Neutrophil (primary cell): ENCODE results near the gene RIN1.
A peak's percentile ranks its signal among the peaks of the same experiment; 100 is the strongest.
"Not testable (repeated sequence)": the region's sequence is repeated elsewhere in the genome, so short reads cannot be mapped to it uniquely, and the experiment has no call there.

ENCODE experiments used
- H3K27ac ChIP-seq: fragments of 200-600 bp; sonication (generic); 2 replicates; pipeline ENCODE4 v1.5.1; 2016; ENCODE audit warnings: mild to moderate bottlenecking, moderate library complexity
- H3K27me3 ChIP-seq: fragments of 200-600 bp; sonication (generic); 2 replicates; pipeline ENCODE4 v1.6.0; 2016; ENCODE audit warnings: mild to moderate bottlenecking
- H3K36me3 ChIP-seq: fragments of 200-600 bp; sonication (generic); 2 replicates; pipeline ENCODE4 v1.5.1; 2017
- H3K4me1 ChIP-seq, 2 experiments: fragments of 200-600 bp in 1 of 2; sonication (generic) in 1 of 2; 1 replicate in 1 of 2; 2 replicates in 1 of 2; pipeline versions ENCODE4 v1.5.1 to v1.6.1; 2013 to 2016; ENCODE audit warnings: low read depth in 1 of 2, low read length in 1 of 2, mild to moderate bottlenecking in 1 of 2, moderate library complexity in 1 of 2; ENCODE audit not compliant: control insufficient read depth in 1 of 2, insufficient read depth in 1 of 2
- H3K4me3 ChIP-seq, 2 experiments: fragments of 200-600 bp in 1 of 2; sonication (generic) in 1 of 2; 1 replicate in 1 of 2; 2 replicates in 1 of 2; pipeline ENCODE4 v1.5.1; 2013 to 2016; ENCODE audit warnings: low read depth in 1 of 2, low read length in 1 of 2, mild to moderate bottlenecking in 1 of 2, moderate library complexity in 1 of 2
- H3K9me3 ChIP-seq: fragments of 200-600 bp; sonication (generic); 2 replicates; pipeline ENCODE4 v1.5.1; 2016
- CTCF ChIP-seq: fragments of 200-600 bp; sonication (generic); IDR thresholded peaks from 2 replicates; pipeline ENCODE4 v1.5.1; 2016; ENCODE audit warnings: antibody characterized with exemption

Gene RIN1

DNA sequence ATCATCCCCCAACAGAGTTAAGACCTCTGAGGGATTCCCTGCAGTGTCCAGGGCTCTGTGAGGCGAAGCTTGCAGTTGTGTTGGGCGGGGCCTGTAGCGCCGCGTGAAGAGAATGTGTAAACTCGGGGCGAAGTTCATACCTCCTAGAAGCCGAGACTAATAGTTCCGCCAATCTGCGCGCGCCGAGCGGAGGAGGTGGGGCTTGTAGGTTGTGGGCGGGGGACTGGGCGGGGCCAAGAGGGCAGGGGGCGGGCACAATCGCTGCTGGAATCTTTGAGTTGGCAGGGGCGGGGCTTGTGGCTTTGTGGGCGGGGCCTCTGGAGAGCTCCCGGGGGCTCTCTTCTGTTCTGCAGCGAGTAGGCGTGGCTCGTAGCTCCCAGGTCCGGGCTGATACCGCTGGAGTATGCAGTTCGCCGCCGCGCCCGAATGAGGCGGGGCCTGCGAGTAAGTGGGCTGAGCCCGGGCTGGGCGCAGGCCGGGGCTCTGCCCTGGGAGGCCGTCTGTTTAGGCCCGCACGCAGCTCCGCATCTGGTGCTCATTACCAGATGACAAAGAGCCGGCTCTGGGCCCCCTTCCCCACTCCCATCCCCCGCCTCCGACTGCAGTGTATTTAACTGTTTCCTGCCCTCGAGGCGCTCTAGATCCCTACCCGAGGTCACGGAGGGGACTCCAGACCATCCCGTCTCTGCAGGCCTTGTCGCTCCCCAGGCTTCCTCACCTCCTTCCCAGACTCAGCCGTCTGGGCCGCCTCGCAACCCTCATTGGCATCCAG is 23.5 kb downstream of the RIN1 start:
- Histone ChIP-seq H3K4me3 (peak overlapping the region; percentile 76 to 83), H3K27ac (peak overlapping the region; percentile 74), H3K27me3 (peaks cover 82% of the 10 kb centered on the region), H3K4me1 (peaks cover 22 to 26% of the 10 kb centered on the region in 2 experiments), H3K36me3 (no peaks in the 10 kb centered on the region), H3K9me3 (no peaks in the 10 kb centered on the region)
- TF ChIP-seq CTCF: no peak

DNA sequence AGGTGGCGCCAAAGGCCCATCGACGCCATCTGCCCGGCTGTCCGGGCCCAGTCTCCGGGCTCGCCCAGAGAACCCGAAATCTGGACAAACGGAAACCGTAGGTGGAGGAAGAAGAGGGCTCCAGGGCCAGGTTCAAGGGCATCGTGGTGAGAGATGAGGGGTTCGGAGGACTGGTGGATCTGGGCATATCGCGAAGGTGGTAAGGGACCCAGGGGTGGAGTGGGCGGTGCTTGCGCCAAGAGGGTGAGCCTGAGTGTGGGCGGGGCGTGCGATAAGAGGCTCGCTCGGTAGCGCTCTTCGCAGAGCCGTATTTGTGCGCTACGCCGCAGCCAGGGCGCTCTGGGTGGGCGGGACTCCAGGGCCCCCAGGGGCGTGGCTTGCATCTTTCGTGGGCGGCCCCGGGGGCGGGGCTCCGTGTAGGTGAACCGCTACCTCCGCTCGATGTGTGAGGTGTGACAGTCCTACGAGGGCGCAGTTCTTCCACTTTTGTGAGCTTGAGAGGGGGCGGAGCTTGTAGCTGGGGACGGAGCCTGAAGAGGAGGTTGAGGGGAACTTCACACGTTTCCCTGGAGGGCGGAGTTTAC is 24.2 kb downstream of the RIN1 start:
- Histone ChIP-seq H3K27me3 (peaks cover 82% of the 10 kb centered on the region), H3K27ac (peak overlapping the region; percentile 74), H3K4me3 (peak overlapping the region; percentile 76 to 83), H3K36me3 (no peaks in the 10 kb centered on the region), H3K9me3 (no peaks in the 10 kb centered on the region), H3K4me1 (peaks cover 16 to 22% of the 10 kb centered on the region in 2 experiments)
- peak; percentile 67 for TF ChIP-seq CTCF

DNA sequence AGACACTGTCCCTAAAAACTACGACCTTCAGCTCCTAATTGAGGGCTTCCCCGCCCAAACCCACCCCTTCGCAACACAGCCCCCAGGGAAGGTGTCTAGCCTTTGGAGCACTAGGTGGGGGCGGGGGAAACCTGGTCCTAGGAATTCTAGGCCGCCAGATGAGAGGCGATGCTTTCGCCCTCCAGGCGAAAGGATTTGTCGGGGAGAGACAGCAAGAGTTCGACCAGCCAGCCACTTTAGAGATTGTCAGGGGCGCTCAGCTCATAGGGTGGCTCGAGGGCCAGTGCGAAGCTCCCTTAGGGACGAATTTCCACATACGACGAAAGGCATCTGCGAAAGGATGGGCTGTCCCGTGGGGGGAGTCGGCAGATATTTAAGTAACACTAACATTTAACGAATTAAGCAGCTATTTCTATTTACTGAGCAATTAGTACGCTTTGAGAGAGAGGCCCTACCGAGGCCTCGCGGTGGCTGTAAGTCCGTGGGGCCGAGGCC is 24.7 kb downstream of the RIN1 start:
- Histone ChIP-seq H3K27me3 (peaks cover 78% of the 10 kb centered on the region), H3K36me3 (no peaks in the 10 kb centered on the region), H3K9me3 (no peaks in the 10 kb centered on the region), H3K4me1 (peaks cover 16 to 22% of the 10 kb centered on the region in 2 experiments), H3K27ac (peak overlapping the region; percentile 74), H3K4me3 (peak overlapping the region; percentile 76 to 83)
- TF ChIP-seq CTCF: no peak

DNA sequence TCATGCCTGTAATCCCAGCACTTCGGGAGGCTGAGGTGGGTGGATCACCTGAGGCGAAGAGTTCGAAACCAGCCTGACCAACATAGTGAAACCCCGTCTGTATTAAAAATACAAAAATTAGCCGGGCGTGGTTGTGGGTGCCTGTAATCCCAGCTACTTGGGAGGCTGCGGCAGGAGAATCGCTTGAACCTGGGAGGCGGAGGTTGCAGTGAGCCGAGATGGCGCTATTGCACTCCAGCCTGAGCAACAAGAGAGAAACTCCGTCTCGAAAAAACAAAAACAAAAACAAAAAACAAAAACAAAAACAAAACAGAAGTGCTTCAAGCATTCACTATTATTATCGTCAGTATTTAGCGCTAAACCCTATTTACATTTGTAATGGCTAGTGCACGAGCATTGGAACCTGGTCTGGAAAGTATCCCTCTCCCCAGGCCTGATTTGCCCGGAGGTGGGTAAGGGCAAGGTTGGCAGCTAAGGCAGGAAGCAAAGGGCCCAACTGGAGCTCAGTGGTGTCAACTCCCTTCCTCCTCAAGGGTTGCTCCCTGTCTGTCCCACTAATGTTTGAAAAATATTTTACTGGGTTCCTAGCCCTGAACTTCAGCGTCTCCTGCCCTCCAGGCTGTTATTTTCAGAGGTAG is 25.3 kb downstream of the RIN1 start:
- Histone ChIP-seq H3K4me1 (peaks cover 16 to 22% of the 10 kb centered on the region in 2 experiments), H3K27me3 (peaks cover 72% of the 10 kb centered on the region)
- H3K36me3 ChIP-seq, H3K4me3 ChIP-seq, H3K27ac ChIP-seq, H3K9me3 ChIP-seq: not testable (repeated sequence)

- Histone ChIP-seq H3K27ac (no peak overlapping the region), H3K4me3 (no peak overlapping the region), H3K9me3 (no peaks in the 10 kb centered on the region), H3K27me3 (peaks cover 66% of the 10 kb centered on the region), H3K36me3 (no peaks in the 10 kb centered on the region), H3K4me1 (peaks cover 16 to 22% of the 10 kb centered on the region in 2 experiments)
- TF ChIP-seq CTCF: no peak
Observed at GRCh38 chr11:66310324-66310723, 25.9 kb downstream of the RIN1 start.
